ENCODE data around the gene GALNS.

The GALNS gene

GRCh38 chr16:88816736-88817535 is 39.8 kb downstream of the GALNS start:
- no peak overlapping the region for H3K27ac ChIP-seq (ENCODE audit: low read depth, low read length)
- H3K4me3 ChIP-seq (ENCODE audit: low read depth in 1 of 2, low read length in 2 of 2), result no peak overlapping the region
- H3K9me3 ChIP-seq (ENCODE audit: low read length), result no peaks in the 10 kb centered on the region
- H3K9ac ChIP-seq (ENCODE audit: low read length), result no peak overlapping the region
- peaks cover under 1% of the 10 kb centered on the region for H3K36me3 ChIP-seq (ENCODE audit: insufficient read depth, low read length)
- no peaks in the 10 kb centered on the region for H3K4me1 ChIP-seq (ENCODE audit: insufficient read depth, low read length)
- no peaks in the 10 kb centered on the region for H3K27me3 ChIP-seq (ENCODE audit: control insufficient read depth in 1 of 2, insufficient read depth in 2 of 2, low read length in 2 of 2)

GRCh38 chr16:88815901-88816589 is 40.7 kb downstream of the GALNS start:
- H3K27me3 ChIP-seq (ENCODE audit: control insufficient read depth in 1 of 2, insufficient read depth in 2 of 2, low read length in 2 of 2), result no peaks in the 10 kb centered on the region
- H3K4me3 ChIP-seq (ENCODE audit: low read depth in 1 of 2, low read length in 2 of 2), result no peak overlapping the region
- H3K4me1 ChIP-seq (ENCODE audit: insufficient read depth, low read length), result peaks cover under 1% of the 10 kb centered on the region
- H3K9me3 ChIP-seq (ENCODE audit: low read length), result no peaks in the 10 kb centered on the region
- H3K9ac ChIP-seq (ENCODE audit: low read length), result no peak overlapping the region
- no peaks in the 10 kb centered on the region for H3K36me3 ChIP-seq (ENCODE audit: insufficient read depth, low read length)
- H3K27ac ChIP-seq (ENCODE audit: low read depth, low read length), result no peak overlapping the region

GRCh38 chr16:88815227-88815626 is 41.5 kb downstream of the GALNS start:
- peaks cover 9% of the 10 kb centered on the region for H3K4me1 ChIP-seq (ENCODE audit: insufficient read depth, low read length)
- H3K27ac ChIP-seq (ENCODE audit: low read depth, low read length), result no peak overlapping the region
- H3K27me3 ChIP-seq (ENCODE audit: control insufficient read depth in 1 of 2, insufficient read depth in 2 of 2, low read length in 2 of 2), result no peaks in the 10 kb centered on the region
- H3K9me3 ChIP-seq (ENCODE audit: low read length), result no peaks in the 10 kb centered on the region
- no peaks in the 10 kb centered on the region for H3K36me3 ChIP-seq (ENCODE audit: insufficient read depth, low read length)
- no peak overlapping the region for H3K4me3 ChIP-seq (ENCODE audit: low read depth in 1 of 2, low read length in 2 of 2)
- H3K9ac ChIP-seq (ENCODE audit: low read length), result no peak overlapping the region

GRCh38 chr16:88814144-88814502 is 42.6 kb downstream of the GALNS start:
- no peak overlapping the region for H3K4me3 ChIP-seq (ENCODE audit: low read depth in 1 of 2, low read length in 2 of 2)
- H3K9ac ChIP-seq (ENCODE audit: low read length), result no peak overlapping the region
- H3K9me3 ChIP-seq (ENCODE audit: low read length), result no peaks in the 10 kb centered on the region
- no peak overlapping the region for H3K27ac ChIP-seq (ENCODE audit: low read depth, low read length)
- no peaks in the 10 kb centered on the region for H3K36me3 ChIP-seq (ENCODE audit: insufficient read depth, low read length)
- H3K4me1 ChIP-seq (ENCODE audit: insufficient read depth, low read length), result peaks cover 13% of the 10 kb centered on the region
- H3K27me3 ChIP-seq (ENCODE audit: control insufficient read depth in 1 of 2, insufficient read depth in 2 of 2, low read length in 2 of 2), result no peaks in the 10 kb centered on the region

GRCh38 chr16:88813269-88814143 is 43.2 kb downstream of the GALNS start:
- H3K27ac ChIP-seq (ENCODE audit: low read depth, low read length), result no peak overlapping the region
- no peak overlapping the region for H3K9ac ChIP-seq (ENCODE audit: low read length)
- peaks cover 13% of the 10 kb centered on the region for H3K4me1 ChIP-seq (ENCODE audit: insufficient read depth, low read length)
- H3K4me3 ChIP-seq (ENCODE audit: low read depth in 1 of 2, low read length in 2 of 2), result no peak overlapping the region
- H3K27me3 ChIP-seq (ENCODE audit: control insufficient read depth in 1 of 2, insufficient read depth in 2 of 2, low read length in 2 of 2), result no peaks in the 10 kb centered on the region
- H3K9me3 ChIP-seq (ENCODE audit: low read length), result no peaks in the 10 kb centered on the region
- H3K36me3 ChIP-seq (ENCODE audit: insufficient read depth, low read length), result no peaks in the 10 kb centered on the region

GRCh38 chr16:88812513-88813268 is 44.1 kb downstream of the GALNS start:
- H3K9me3 ChIP-seq (ENCODE audit: low read length), result no peaks in the 10 kb centered on the region
- H3K9ac ChIP-seq (ENCODE audit: low read length), result no peak overlapping the region
- peak overlapping the region; percentile 75 to 77 for H3K4me3 ChIP-seq (ENCODE audit: low read depth in 1 of 2, low read length in 2 of 2)
- H3K27ac ChIP-seq (ENCODE audit: low read depth, low read length), result peak overlapping the region; percentile 89
- no peaks in the 10 kb centered on the region for H3K27me3 ChIP-seq (ENCODE audit: control insufficient read depth in 1 of 2, insufficient read depth in 2 of 2, low read length in 2 of 2)
- no peaks in the 10 kb centered on the region for H3K36me3 ChIP-seq (ENCODE audit: insufficient read depth, low read length)
- peaks cover 13% of the 10 kb centered on the region for H3K4me1 ChIP-seq (ENCODE audit: insufficient read depth, low read length)

- H3K4me1 ChIP-seq (ENCODE audit: insufficient read depth, low read length), result peaks cover 13% of the 10 kb centered on the region
- no peaks in the 10 kb centered on the region for H3K9me3 ChIP-seq (ENCODE audit: low read length)
- H3K27ac ChIP-seq (ENCODE audit: low read depth, low read length), result peak within 1 kb of the TSS; percentile 89
- no peaks in the 10 kb centered on the region for H3K27me3 ChIP-seq (ENCODE audit: control insufficient read depth in 1 of 2, insufficient read depth in 2 of 2, low read length in 2 of 2)
- H3K36me3 ChIP-seq (ENCODE audit: insufficient read depth, low read length), result no peaks in the 10 kb centered on the region
- peak within 1 kb of the TSS; percentile 75 to 77 for H3K4me3 ChIP-seq (ENCODE audit: low read depth in 1 of 2, low read length in 2 of 2)
- H3K9ac ChIP-seq (ENCODE audit: low read length), result peak within 1 kb of the TSS; percentile 24
These were observed 44.8 kb downstream of the GALNS start, which contains the start of gene APRT for GRCh38 chr16:88811769-88812512. Gene APRT (minus strand): TSS chr16:88811928. CDS start chr16:88811899, 29 bp downstream.

- Histone ChIP-seq H3K9ac (ENCODE audit: low read length) (peak overlapping the region; percentile 24), H3K27me3 (ENCODE audit: control insufficient read depth in 1 of 2, insufficient read depth in 2 of 2, low read length in 2 of 2) (no peaks in the 10 kb centered on the region), H3K36me3 (ENCODE audit: insufficient read depth, low read length) (no peaks in the 10 kb centered on the region), H3K27ac (ENCODE audit: low read depth, low read length) (peak overlapping the region; percentile 89), H3K9me3 (ENCODE audit: low read length) (no peaks in the 10 kb centered on the region), H3K4me3 (ENCODE audit: low read depth in 1 of 2, low read length in 2 of 2) (peak overlapping the region; percentile 75 to 77), H3K4me1 (ENCODE audit: insufficient read depth, low read length) (peaks cover 13% of the 10 kb centered on the region)
These were observed 45.6 kb downstream of the GALNS start for GRCh38 chr16:88810912-88811768.

- peak overlapping the region; percentile 24 for H3K9ac ChIP-seq (ENCODE audit: low read length)
- peaks cover 13% of the 10 kb centered on the region for H3K4me1 ChIP-seq (ENCODE audit: insufficient read depth, low read length)
- H3K27ac ChIP-seq (ENCODE audit: low read depth, low read length), result peak overlapping the region; percentile 89
- H3K9me3 ChIP-seq (ENCODE audit: low read length), result no peaks in the 10 kb centered on the region
- H3K27me3 ChIP-seq (ENCODE audit: control insufficient read depth in 1 of 2, insufficient read depth in 2 of 2, low read length in 2 of 2), result no peaks in the 10 kb centered on the region
- peak overlapping the region; percentile 75 to 77 for H3K4me3 ChIP-seq (ENCODE audit: low read depth in 1 of 2, low read length in 2 of 2)
- H3K36me3 ChIP-seq (ENCODE audit: insufficient read depth, low read length), result no peaks in the 10 kb centered on the region
These were observed 46.4 kb downstream of the GALNS start for GRCh38 chr16:88810166-88810911.

Measured in muscle layer of colon (tissue), 2 donors.